GM12878 (cell line): Measurements from ENCODE around the gene RHBG. TPM values are rescaled to one million over a fixed set of nuclear protein-coding genes. Genes with fewer than 3 reads are reported as not detected.

Experiments used
- ATAC-seq: fragments of 200-7000 bp; cut with Tn5 transposase; 3 replicates; pipeline ENCODE4 v1.9.1; 2020; ENCODE audit warnings: mild to moderate bottlenecking, moderate library complexity
- BruUV-seq: library from RNA; stranded (reverse); fragments of 400-500 nt; replicated peaks from 2 replicates; lab custom pipeline; 2021; lab: Mats Ljungman, UMichigan
- CTCF ChIA-PET: fragments of 300-600 bp; sonication (Branson Sonifier 250); formaldehyde crosslinking; extraction: SDS; loops from one replicate; lab custom pipeline; 2021; ENCODE audit warnings: inconsistent platforms; lab: Yijun Ruan, JAX
- POLR2A ChIA-PET: fragments of 350-600 bp; formaldehyde crosslinking; extraction: SDS; loops from one replicate; lab custom pipeline; 2021; ENCODE audit warnings: inconsistent platforms; lab: Charles Lee
- RAD21 ChIA-PET: fragments of 300-600 bp; sonication (Branson Sonifier 250); formaldehyde crosslinking; loops from one replicate; lab custom pipeline; 2023; ENCODE audit warnings: antibody characterized with exemption; ENCODE audit not compliant: unreplicated experiment; lab: Charles Lee
- SMC1A ChIA-PET: fragments of 300-600 bp; sonication (Branson Sonifier 250); formaldehyde crosslinking; loops from one replicate; lab custom pipeline; 2023; ENCODE audit not compliant: unreplicated experiment, uncharacterized antibody; lab: Charles Lee
- DNase-seq: peaks from one replicate; pipeline ENCODE4 v3.0.0-alpha.2; 2011; ENCODE audit warnings: low read depth, low spot score
- FAIRE-seq: peaks from 3 replicates; lab custom pipeline; 2011; peaks lifted over from hg19 to GRCh38; lab: Jason Lieb, UNC
- H2AFZ ChIP-seq: 2 replicates; pipeline ENCODE4 v1.6.0; 2011; ENCODE audit warnings: low read depth, low read length, control low read depth; ENCODE audit not compliant: control insufficient read depth
- H3K27ac ChIP-seq: 2 replicates; pipeline ENCODE4 v1.5.1; 2011; ENCODE audit warnings: control low read depth; ENCODE audit not compliant: control insufficient read depth, insufficient read depth
- H3K27me3 ChIP-seq, 2 experiments: replicated peaks in 1 of 2; 2 replicates each; pipeline versions ENCODE4 v1.6.0 to v1.6.1; 2011; ENCODE audit warnings: low read length in 1 of 2; ENCODE audit not compliant: control insufficient read depth in 2 of 2, insufficient read depth in 2 of 2
- H3K36me3 ChIP-seq, 2 experiments: 2 replicates each; pipeline ENCODE4 v1.5.1; 2011; ENCODE audit warnings: low read length in 1 of 2; ENCODE audit not compliant: control insufficient read depth in 2 of 2, insufficient read depth in 2 of 2
- H3K4me1 ChIP-seq: 2 replicates; pipeline ENCODE4 v1.6.1; 2011; ENCODE audit warnings: mild to moderate bottlenecking, low read length, moderate library complexity, mixed read lengths; ENCODE audit not compliant: control insufficient read depth, insufficient read depth
- H3K4me2 ChIP-seq: 2 replicates; pipeline ENCODE4 v1.6.0; 2011; ENCODE audit warnings: control low read depth; ENCODE audit not compliant: control insufficient read depth, insufficient read depth
- H3K4me3 ChIP-seq: fragments of 200-600 bp; sonication (generic); 2 replicates; pipeline ENCODE4 v1.5.1; 2016
- H3K79me2 ChIP-seq: 2 replicates; pipeline ENCODE4 v1.6.0; 2011; ENCODE audit warnings: low read length; ENCODE audit not compliant: control insufficient read depth, insufficient read depth
- H3K9ac ChIP-seq: 2 replicates; pipeline ENCODE4 v1.8.0; 2011; ENCODE audit warnings: low read length, control low read depth, mixed read lengths; ENCODE audit not compliant: control insufficient read depth, insufficient read depth
- H3K9me3 ChIP-seq: replicated peaks from 3 replicates; pipeline ENCODE4 v1.5.1; 2011; ENCODE audit warnings: mild to moderate bottlenecking, low read length; ENCODE audit not compliant: control insufficient read depth, insufficient read depth
- H4K20me1 ChIP-seq: 2 replicates; pipeline ENCODE4 v1.6.0; 2011; ENCODE audit not compliant: control insufficient read depth, insufficient read depth
- ATF3 ChIP-seq: IDR thresholded peaks from 2 replicates; pipeline ENCODE4 v1.6.1; 2011; ENCODE audit warnings: low read depth, mild to moderate bottlenecking, low read length, moderate library complexity, borderline replicate concordance; ENCODE audit errors: extremely low read depth
- CBX3 ChIP-seq: fragments of 200-600 bp; sonication (generic); IDR thresholded peaks from 2 replicates; pipeline ENCODE4 v1.6.1; 2016; ENCODE audit warnings: low read depth, borderline replicate concordance
- CREB1 ChIP-seq: IDR thresholded peaks from 2 replicates; pipeline ENCODE4 v1.6.1; 2012; ENCODE audit warnings: low read depth, mild to moderate bottlenecking, inconsistent platforms
- EED ChIP-seq: sonication (generic); IDR thresholded peaks from 2 replicates; pipeline ENCODE4 v1.6.1; 2016; ENCODE audit warnings: antibody characterized with exemption, low read depth
- JUND ChIP-seq: IDR thresholded peaks from 2 replicates; pipeline ENCODE4 v1.6.1; 2012; ENCODE audit warnings: low read depth, mild to moderate bottlenecking, low read length, improper control_type of control experiment, moderate library complexity
- MTA2 ChIP-seq: fragments of 450-650 bp; IDR thresholded peaks from 2 replicates; pipeline ENCODE4 v1.6.1; 2016; ENCODE audit warnings: low read depth, mild to moderate bottlenecking, moderate library complexity
- NR2C2 ChIP-seq: IDR thresholded peaks from 2 replicates; pipeline ENCODE4 v1.6.1; 2011; ENCODE audit warnings: borderline replicate concordance, low read depth; ENCODE audit not compliant: control insufficient read depth, insufficient read length
- POLR2A ChIP-seq: IDR thresholded peaks from 2 replicates; pipeline ENCODE4 v1.6.1; 2011; ENCODE audit warnings: low read depth, mild to moderate bottlenecking, low read length
- POLR2AphosphoS5 ChIP-seq: IDR thresholded peaks from 2 replicates; pipeline ENCODE4 v1.6.1; 2011; ENCODE audit warnings: mild to moderate bottlenecking, low read length, inconsistent platforms
- RAD21 ChIP-seq: IDR thresholded peaks from 2 replicates; pipeline ENCODE4 v1.6.1; 2011; ENCODE audit warnings: mild to moderate bottlenecking, low read depth, low read length, moderate library complexity; ENCODE audit not compliant: insufficient read depth
- RUNX3 ChIP-seq: IDR thresholded peaks from 2 replicates; pipeline ENCODE4 v1.6.1; 2012; ENCODE audit warnings: low read length, inconsistent platforms
- TCF12 ChIP-seq: IDR thresholded peaks from 2 replicates; pipeline ENCODE4 v1.6.1; 2011; ENCODE audit warnings: low read depth, mild to moderate bottlenecking, low read length
- TCF3 ChIP-seq: IDR thresholded peaks from 2 replicates; pipeline ENCODE4 v1.6.1; 2012; ENCODE audit warnings: low read depth, mild to moderate bottlenecking, low read length, borderline replicate concordance; ENCODE audit not compliant: insufficient read depth
- ZNF217 ChIP-seq: fragments of 450-650 bp; IDR thresholded peaks from 2 replicates; pipeline ENCODE4 v1.6.1; 2017; ENCODE audit warnings: antibody characterized with exemption, mild to moderate bottlenecking
- ZNF274 ChIP-seq: IDR thresholded peaks from one replicate; pipeline ENCODE4 v1.8.0; 2011; ENCODE audit not compliant: insufficient read length, insufficient read depth
- WGBS: methylation state at CpG from one replicate; pipeline ENCODE4 v1.1.6; 2016; ENCODE audit warnings: low lambda C conversion rate; ENCODE audit not compliant: insufficient replicate concordance, insufficient coverage; ENCODE audit errors: missing lambda C conversion rate; 5-methylcytosine and 5-hydroxymethylcytosine counted together
- in situ Hi-C: fragments of 300-500 bp; cut with MboI; formaldehyde crosslinking; loops from 9 replicates; pipeline ENCODE4 v1.14.3; 2018; ENCODE audit warnings: mixed read lengths
- intact Hi-C: fragments of 100-400 bp; cut with micrococcal nuclease; formaldehyde crosslinking; loops from one replicate; pipeline ENCODE4 v1.14.2; 2022; ENCODE audit not compliant: unreplicated experiment
- polyA plus RNA-seq, 11 experiments: library from polyadenylated mRNA; depleted of rRNA in 4 of 11; unstranded in 6 of 11; stranded (reverse) in 5 of 11; fragments of >200 nt; fragmentation: Nextera tagmentation in 4 of 11; fragmentation: Illumina TruSeq in 1 of 11; extraction: Ambion mirVana in 4 of 11; extraction: Trizol in 1 of 11; gene quantifications; 1 replicate in 1 of 11; 2 replicates in 10 of 11; pipeline versions ENCODE4 v1.2.1 to v1.2.3, GENCODE V29; 2011 to 2016; ENCODE audit warnings: inconsistent platforms in 2 of 11, missing spikeins in 2 of 11, low read depth in 1 of 11
- total RNA-seq, 4 experiments: library from RNA; depleted of rRNA in 3 of 4; stranded (reverse); fragments of >200 nt in 3 of 4; fragmentation: Illumina TruSeq in 1 of 4; extraction: Trizol in 1 of 4; gene quantifications; 2 replicates each; pipeline versions ENCODE4 v1.2.1 to v1.2.3, GENCODE V29; 2013 to 2021

Gene RHBG
- total and polyA plus RNA-seq, 10 of the 15 experiments (the other 5 are each of a cell fraction or from before 2014, with no cell fraction given), result not detected

- intact Hi-C loops (no loop called here), in situ Hi-C loops (loop anchor here (5.0 kb wide), 1 partner anchor 219 kb away; no protein-coding TSS in a partner anchor)
- H3K4me2 ChIP-seq, result no peak overlapping the region
- no peaks in the 10 kb centered on the region for H3K9me3 ChIP-seq
- no peak overlapping the region for H3K4me3 ChIP-seq
- BruUV-seq, result no TSS peak
- CTCF ChIA-PET, result interaction anchor here (1.2 to 7.8 kb wide), 2 partner anchors 25 to 58 kb away, joined by 3 to 468 read pairs; no protein-coding TSS in a partner anchor
- POLR2A ChIA-PET, result no interaction called here
- no peaks in the 10 kb centered on the region for H4K20me1 ChIP-seq
- H3K36me3 ChIP-seq, result no peaks in the 10 kb centered on the region
- no peaks in the 10 kb centered on the region for H3K79me2 ChIP-seq
- no peak overlapping the region for H3K27ac ChIP-seq
- RAD21 ChIA-PET, result interaction anchor here (2.6 to 6.3 kb wide), 3 partner anchors 31 to 58 kb away, joined by 21 to 162 read pairs (median 50); no protein-coding TSS in a partner anchor
- DNase-seq (no peak), ATAC-seq (no peak), FAIRE-seq (no peak)
- H3K9ac ChIP-seq, result no peak overlapping the region
- H2AFZ ChIP-seq, result no peak overlapping the region
- SMC1A ChIA-PET, result interaction anchor here (0.7 to 5.4 kb wide), 4 partner anchors 25 to 59 kb away, joined by 3 to 149 read pairs (median 38); no protein-coding TSS in a partner anchor
- TF ChIP-seq NR2C2, result no peak
- no peak for TF ChIP-seq CBX3
- no peak for TF ChIP-seq CREB1
- TF ChIP-seq EED, result no peak
- TF ChIP-seq RAD21, result no peak
- TF ChIP-seq ZNF274, result no peak
- no peak for TF ChIP-seq JUND
- TF ChIP-seq POLR2AphosphoS5, result no peak
- TF ChIP-seq RUNX3, result no peak
- TF ChIP-seq MTA2, result no peak
- TF ChIP-seq TCF3, result no peak
- no peak for TF ChIP-seq TCF12
- TF ChIP-seq ATF3, result no peak
- no peak for TF ChIP-seq ZNF217
- TF ChIP-seq POLR2A, result no peak
- no peaks in the 10 kb centered on the region for H3K4me1 ChIP-seq
- 42% methylated on average over 14 of the region's 15 CpGs for WGBS
- peaks cover 6 to 11% of the 10 kb centered on the region in 2 experiments for H3K27me3 ChIP-seq
Observed at GRCh38 chr1:156387870-156388173, 18.8 kb downstream of the RHBG start.
